CD4-positive, CD25-positive, alpha-beta regulatory T cell (primary cell): ENCODE data around the gene CAMK2N1. TPM values are rescaled to one million over a fixed set of nuclear protein-coding genes. Genes with fewer than 3 reads are reported as not detected.
A peak's percentile ranks its signal among the peaks of the same experiment; 100 is the strongest.

ENCODE experiments used
- ATAC-seq, 2 donors: fragments of 150-1000 bp; cut with Tn5 transposase; one replicate each; pipeline ENCODE4 v1.10.0; 2021; ENCODE audit warnings: low read depth in 2 of 2, moderate number of reproducible peaks in 2 of 2, moderate library complexity in 1 of 2
- DNase-seq, 3 donors: peaks; one replicate each; pipeline versions ENCODE4 v3.0.0 to v3.0.0-alpha.2; 2012 to 2022; ENCODE audit warnings: mixed read lengths in 1 of 3
- H3K27ac ChIP-seq: one replicate; pipeline ENCODE4 v1.7.0; 2013; ENCODE audit warnings: mild to moderate bottlenecking, low read length; ENCODE audit not compliant: insufficient read depth, poor library complexity, severe bottlenecking
- H3K27me3 ChIP-seq: one replicate; pipeline ENCODE4 v1.7.0; 2013; ENCODE audit warnings: low read length; ENCODE audit not compliant: control insufficient read depth, insufficient read depth
- H3K36me3 ChIP-seq: one replicate; pipeline ENCODE4 v1.7.0; 2013; ENCODE audit warnings: mild to moderate bottlenecking, low read length, moderate library complexity; ENCODE audit not compliant: control insufficient read depth, insufficient read depth
- H3K4me1 ChIP-seq: 2 replicates; pipeline ENCODE4 v1.7.0; 2013; ENCODE audit warnings: mild to moderate bottlenecking, low read length; ENCODE audit not compliant: insufficient read depth, control insufficient read depth, poor library complexity, severe bottlenecking
- H3K4me3 ChIP-seq: one replicate; pipeline ENCODE4 v1.7.0; 2013; ENCODE audit warnings: low read depth, mild to moderate bottlenecking, low read length, moderate library complexity
- H3K9me3 ChIP-seq, 2 experiments: 1 replicate in 1 of 2; 2 replicates in 1 of 2; pipeline ENCODE4 v1.7.0; 2013; ENCODE audit warnings: low read length in 2 of 2, mild to moderate bottlenecking in 1 of 2, moderate library complexity in 1 of 2; ENCODE audit not compliant: control insufficient read depth in 2 of 2
- H3K27ac Mint-ChIP-seq, 3 donors: one replicate each; pipeline ENCODE4 v1.8.0; 2020 to 2022; ENCODE audit warnings: mild to moderate bottlenecking in 3 of 3, mixed read lengths in 3 of 3, moderate library complexity in 2 of 3
- H3K27me3 Mint-ChIP-seq: one replicate; pipeline ENCODE4 v1.8.0; 2022; ENCODE audit warnings: mild to moderate bottlenecking, mixed read lengths
- H3K36me3 Mint-ChIP-seq: one replicate; pipeline ENCODE4 v1.8.0; 2020; ENCODE audit warnings: mixed read lengths
- H3K4me1 Mint-ChIP-seq, 4 donors: one replicate each; pipeline ENCODE4 v1.8.0; 2020 to 2022; ENCODE audit warnings: mixed read lengths in 4 of 4, mild to moderate bottlenecking in 1 of 4
- H3K4me3 Mint-ChIP-seq, 4 donors: one replicate each; pipeline ENCODE4 v1.8.0; 2020 to 2022; ENCODE audit warnings: mild to moderate bottlenecking in 4 of 4, mixed read lengths in 4 of 4, moderate library complexity in 3 of 4
- H3K9me3 Mint-ChIP-seq, 7 donors: one replicate each; pipeline ENCODE4 v1.8.0; 2020 to 2022; ENCODE audit warnings: mixed read lengths in 7 of 7, mild to moderate bottlenecking in 3 of 7, moderate library complexity in 2 of 7
- polyA plus RNA-seq, 4 donors: library from polyadenylated mRNA; unstranded; fragments of 300-500 nt; fragmentation: Illumina TruSeq; gene quantifications; one replicate each; pipeline ENCODE4 v1.2.3, GENCODE V29; 2021
- total RNA-seq: library from RNA; stranded (reverse); gene quantifications from one replicate; pipeline ENCODE4 v1.2.3, GENCODE V29; 2022

CAMK2N1 gene
- total and polyA plus RNA-seq, 5 donors from 2014 or later, result 0.24 to 1.7 (median 0.29) TPM

- Histone ChIP-seq H3K27ac (no peak overlapping the region), H3K4me1 (peaks cover 10% of the 10 kb centered on the region), H3K4me3 (no peak overlapping the region), H3K9me3 (no peaks in the 10 kb centered on the region), H3K27me3 (no peaks in the 10 kb centered on the region), H3K36me3 (peaks cover 24% of the 10 kb centered on the region)
- H3K36me3 Mint-ChIP-seq, result peaks cover 5% of the 10 kb centered on the region
- H3K27ac Mint-ChIP-seq, result peak overlapping the region in 1 of 3 donors; percentile 77
- peaks cover 5% of the 10 kb centered on the region for H3K27me3 Mint-ChIP-seq
- DNase-seq (no peak), ATAC-seq (no peak)
- peaks cover 0 to 3% (median under 1%) of the 10 kb centered on the region in 4 donors for H3K4me1 Mint-ChIP-seq
- no peak overlapping the region for H3K4me3 Mint-ChIP-seq
- no peaks in the 10 kb centered on the region for H3K9me3 Mint-ChIP-seq
Measured at GRCh38 chr1:20495661-20496060, 9.7 kb upstream of the CAMK2N1 start.

- DNase-seq, result no peak
- Mint-ChIP-seq H3K36me3 (no peaks in the 10 kb centered on the region), H3K4me3 (no peak overlapping the region), H3K27me3 (peaks cover 6% of the 10 kb centered on the region), H3K4me1 (peaks cover 0 to 3% (median under 1%) of the 10 kb centered on the region in 4 donors), H3K27ac (peak overlapping the region in 1 of 3 donors; percentile 9), H3K9me3 (no peaks in the 10 kb centered on the region)
- peaks cover 10% of the 10 kb centered on the region for H3K4me1 ChIP-seq
- no peak for ATAC-seq
- no peaks in the 10 kb centered on the region for H3K9me3 ChIP-seq
- no peak overlapping the region for H3K4me3 ChIP-seq
- no peaks in the 10 kb centered on the region for H3K27me3 ChIP-seq
- no peak overlapping the region for H3K27ac ChIP-seq
- H3K36me3 ChIP-seq, result peaks cover 16% of the 10 kb centered on the region
Measured at GRCh38 chr1:20494609-20495311, 8.8 kb upstream of the CAMK2N1 start.

DNA sequence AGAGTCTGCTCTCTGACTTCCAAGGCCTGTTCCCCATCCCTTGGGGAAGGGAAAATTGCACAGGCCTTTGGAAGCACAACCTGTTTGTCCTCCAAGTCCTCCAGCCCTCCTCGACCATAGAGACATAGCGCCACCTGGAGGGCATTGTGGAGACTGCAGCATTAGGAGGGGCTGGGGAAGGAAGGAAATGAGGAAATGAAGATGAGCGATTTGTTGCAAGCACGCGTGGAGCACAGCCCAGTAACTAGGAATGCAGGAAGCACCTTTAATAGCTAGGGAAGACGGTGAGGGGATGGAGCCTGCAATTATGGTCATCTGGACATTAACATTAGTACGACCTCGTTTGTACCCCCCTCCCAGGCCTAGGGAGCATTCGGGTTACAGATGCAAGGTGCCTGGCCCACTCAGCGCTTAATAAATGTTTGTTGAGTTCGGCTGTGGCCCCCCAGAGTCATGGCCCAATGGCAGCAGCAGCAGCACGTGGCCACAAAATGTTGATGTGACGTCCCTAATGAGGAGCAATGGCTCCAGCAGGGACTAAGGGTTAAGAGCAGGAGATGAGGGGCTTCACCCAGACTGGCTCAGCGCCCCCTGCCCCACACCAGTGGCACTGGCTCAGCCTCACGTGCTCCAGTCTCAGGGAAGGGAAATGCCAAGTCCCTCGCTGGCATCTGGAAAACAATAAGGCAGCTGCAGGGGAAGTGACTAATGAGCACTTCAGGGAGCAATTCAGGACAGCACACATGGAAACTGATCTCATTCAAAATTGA, 8.0 kb upstream of the CAMK2N1 start:
- H3K27ac Mint-ChIP-seq, result no peak overlapping the region
- H3K4me3 ChIP-seq, result peak overlapping the region; percentile 60

DNA sequence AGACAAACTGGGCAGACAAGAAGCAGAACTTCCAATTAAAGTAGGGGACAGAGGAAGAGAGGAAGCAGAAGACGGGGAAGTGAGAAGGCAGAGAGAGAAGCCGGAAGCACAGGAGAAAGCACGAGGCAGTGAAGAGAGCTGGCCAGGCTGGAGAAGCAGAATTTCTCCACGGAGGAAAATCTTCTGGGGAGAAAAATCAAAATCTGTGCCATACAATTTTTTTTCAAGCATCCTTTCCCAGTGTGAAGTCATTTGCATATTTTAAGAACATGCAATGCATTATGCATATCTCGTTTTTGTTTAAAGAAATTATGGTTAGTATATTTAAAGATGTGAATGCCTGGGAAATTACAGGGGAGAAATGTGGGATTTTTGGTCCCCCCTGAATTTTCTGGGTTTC, 7.3 kb upstream of the CAMK2N1 start:
- ATAC-seq (no peak), DNase-seq (no peak)
- Mint-ChIP-seq H3K36me3 (no peaks in the 10 kb centered on the region), H3K9me3 (peaks cover 0 to 1% (median 0%) of the 10 kb centered on the region in 7 donors), H3K27ac (peak overlapping the region in 1 of 3 donors; percentile 53), H3K27me3 (peaks cover 13% of the 10 kb centered on the region), H3K4me3 (no peak overlapping the region), H3K4me1 (peaks cover 0 to 3% (median under 1%) of the 10 kb centered on the region in 4 donors)
- Histone ChIP-seq H3K27me3 (no peaks in the 10 kb centered on the region), H3K9me3 (no peaks in the 10 kb centered on the region), H3K4me1 (peaks cover 10% of the 10 kb centered on the region), H3K27ac (no peak overlapping the region), H3K4me3 (no peak overlapping the region), H3K36me3 (peaks cover 3% of the 10 kb centered on the region)

More for the DNA sequence above, 8.0 kb upstream of the CAMK2N1 start:
- Mint-ChIP-seq H3K9me3 (no peaks in the 10 kb centered on the region), H3K4me3 (no peak overlapping the region), H3K4me1 (peaks cover 0 to 3% (median under 1%) of the 10 kb centered on the region in 4 donors), H3K36me3 (no peaks in the 10 kb centered on the region), H3K27me3 (peaks cover 6% of the 10 kb centered on the region)
- peaks cover 10% of the 10 kb centered on the region for H3K4me1 ChIP-seq
- H3K27ac ChIP-seq, result no peak overlapping the region
- ATAC-seq, result peak; percentile 59
- H3K27me3 ChIP-seq, result no peaks in the 10 kb centered on the region
- no peaks in the 10 kb centered on the region for H3K9me3 ChIP-seq
- peaks cover 10% of the 10 kb centered on the region for H3K36me3 ChIP-seq
- peak; percentile 66 to 81 (median 74) for DNase-seq

GRCh38 chr1:20492751-20493150, 6.7 kb upstream of the CAMK2N1 start:
- H3K27me3 Mint-ChIP-seq, result peaks cover 18% of the 10 kb centered on the region
- peaks cover 0 to 1% (median 0%) of the 10 kb centered on the region in 7 donors for H3K9me3 Mint-ChIP-seq
- H3K27ac ChIP-seq, result no peak overlapping the region
- peaks cover 10% of the 10 kb centered on the region for H3K4me1 ChIP-seq
- H3K27ac Mint-ChIP-seq, result no peak overlapping the region
- no peak for DNase-seq
- ATAC-seq, result no peak
- peaks cover 5% of the 10 kb centered on the region for H3K27me3 ChIP-seq
- no peak overlapping the region for H3K4me3 ChIP-seq
- H3K4me1 Mint-ChIP-seq, result peaks cover 0 to 3% (median under 1%) of the 10 kb centered on the region in 4 donors
- H3K36me3 ChIP-seq, result no peaks in the 10 kb centered on the region
- no peaks in the 10 kb centered on the region for H3K9me3 ChIP-seq
- H3K36me3 Mint-ChIP-seq, result no peaks in the 10 kb centered on the region
- no peak overlapping the region for H3K4me3 Mint-ChIP-seq

DNA sequence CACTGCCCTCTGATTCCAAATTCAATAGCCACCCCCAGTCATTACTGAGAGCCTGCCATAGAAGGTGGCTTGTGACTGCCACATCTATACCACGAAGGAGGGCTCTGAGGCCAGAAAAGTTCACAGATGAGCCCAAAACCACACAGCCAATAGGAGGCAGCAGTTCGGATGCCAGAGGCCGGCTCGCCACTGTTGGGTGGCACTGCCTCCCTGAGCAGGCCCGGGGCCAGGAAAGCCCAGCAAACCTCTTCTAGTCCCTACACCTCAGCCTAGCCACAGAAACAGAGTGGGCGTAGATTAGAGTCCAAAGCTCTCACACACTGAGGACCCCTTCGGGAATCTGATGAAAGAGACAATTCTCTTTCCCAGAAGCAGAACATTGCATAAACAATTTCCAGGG, 5.9 kb upstream of the CAMK2N1 start:
- no peak overlapping the region for H3K27ac Mint-ChIP-seq
- Histone ChIP-seq H3K27ac (no peak overlapping the region), H3K27me3 (peaks cover 10% of the 10 kb centered on the region), H3K4me3 (no peak overlapping the region), H3K4me1 (peaks cover 10% of the 10 kb centered on the region), H3K36me3 (no peaks in the 10 kb centered on the region), H3K9me3 (no peaks in the 10 kb centered on the region)
- peaks cover 27% of the 10 kb centered on the region for H3K27me3 Mint-ChIP-seq
- ATAC-seq (no peak), DNase-seq (no peak)
- H3K4me3 Mint-ChIP-seq, result no peak overlapping the region
- H3K9me3 Mint-ChIP-seq, result peaks cover 0 to 1% (median 0%) of the 10 kb centered on the region in 7 donors
- no peaks in the 10 kb centered on the region for H3K36me3 Mint-ChIP-seq
- peaks cover 0 to 8% (median 3%) of the 10 kb centered on the region in 4 donors for H3K4me1 Mint-ChIP-seq

DNA sequence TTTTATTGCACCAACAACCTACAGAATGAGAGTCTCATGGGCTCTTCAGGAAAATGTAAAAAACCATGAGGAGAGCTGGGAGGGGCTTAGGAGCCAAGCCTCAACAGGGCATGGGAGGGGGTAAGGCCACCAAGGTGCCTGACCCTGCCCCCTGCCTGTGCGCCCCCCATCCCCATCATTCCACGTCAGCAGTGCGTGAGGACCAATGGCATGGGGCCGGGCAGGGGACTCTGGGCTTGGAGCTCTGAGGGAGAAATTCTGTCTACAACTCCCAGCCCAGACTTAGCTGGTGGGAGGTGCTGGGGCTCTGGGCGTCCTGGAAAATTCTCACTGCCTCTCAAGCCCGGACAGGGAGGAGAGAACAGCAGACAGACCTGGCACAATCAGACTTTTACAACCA, 5.2 kb upstream of the CAMK2N1 start:
- H3K9me3 ChIP-seq, result no peaks in the 10 kb centered on the region
- H3K27ac ChIP-seq, result no peak overlapping the region
- no peak overlapping the region for H3K4me3 ChIP-seq
- H3K4me1 Mint-ChIP-seq, result peaks cover 0 to 8% (median 2%) of the 10 kb centered on the region in 4 donors
- peaks cover 0 to 1% (median 0%) of the 10 kb centered on the region in 7 donors for H3K9me3 Mint-ChIP-seq
- peaks cover 10% of the 10 kb centered on the region for H3K27me3 ChIP-seq
- H3K4me1 ChIP-seq, result peaks cover 17% of the 10 kb centered on the region
- DNase-seq (no peak), ATAC-seq (no peak)
- H3K4me3 Mint-ChIP-seq, result no peak overlapping the region
- H3K36me3 Mint-ChIP-seq, result no peaks in the 10 kb centered on the region
- no peak overlapping the region for H3K27ac Mint-ChIP-seq
- no peaks in the 10 kb centered on the region for H3K36me3 ChIP-seq
- peaks cover 28% of the 10 kb centered on the region for H3K27me3 Mint-ChIP-seq
